ENCODE data around the gene GARIN5B. TPM values are rescaled to one million over a fixed set of nuclear protein-coding genes. Genes with fewer than 3 reads are reported as not detected.

The GARIN5B gene
- total RNA-seq, 1 experiment from 2014 or later: 0.13 TPM

DNA sequence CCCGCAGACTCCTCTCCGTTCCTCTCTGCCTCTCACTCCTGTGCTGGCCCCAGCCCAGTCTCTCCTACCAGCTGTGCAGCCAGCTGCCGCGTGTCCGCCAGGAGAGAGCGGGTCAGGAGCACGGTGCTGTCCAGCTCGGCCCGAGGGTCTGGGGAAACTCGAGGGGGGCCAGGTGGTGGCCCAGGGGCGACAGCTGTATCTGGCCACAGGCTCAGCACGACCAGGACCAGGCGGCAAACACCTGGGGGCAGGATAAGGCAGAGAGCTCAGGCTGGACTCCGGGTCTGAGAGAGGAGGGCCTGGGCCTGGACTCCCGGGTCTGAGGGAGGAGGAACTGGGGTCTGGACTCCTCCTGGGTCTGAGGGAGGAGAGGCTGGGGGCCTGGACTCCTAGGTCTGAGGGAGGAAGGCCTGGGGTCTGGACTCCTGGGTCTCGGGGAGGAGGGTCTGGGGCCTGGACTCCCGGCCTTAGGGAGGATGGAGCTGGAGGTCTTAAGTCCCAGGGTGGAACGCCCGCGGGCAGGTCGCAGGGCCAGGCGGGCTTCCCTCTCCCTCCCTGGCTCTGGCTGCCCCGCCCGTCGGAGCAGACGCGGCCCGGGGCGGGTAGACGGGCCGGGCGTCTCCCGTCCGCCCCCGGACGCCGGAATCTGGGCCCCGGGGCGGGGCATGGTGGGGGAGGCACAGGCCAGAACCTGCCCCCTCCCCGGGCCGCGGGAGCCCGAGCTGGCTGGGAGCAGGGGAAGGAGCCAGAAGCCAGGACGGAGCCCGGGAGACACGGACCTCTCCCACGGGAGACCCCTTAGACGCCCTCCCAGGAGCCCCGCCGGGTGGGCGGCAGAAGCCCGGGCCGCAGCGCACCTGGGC is 5.9 kb upstream of the GARIN5B start:
- Histone ChIP-seq H3K4ac (ENCODE audit: low read depth, low read length) (no peak overlapping the region), H3K9me3 (ENCODE audit: control insufficient read depth, low read depth, low read length) (no peaks in the 10 kb centered on the region), H2BK12ac (ENCODE audit: insufficient read length, low read depth, low read length) (no peak overlapping the region), H3K18ac (ENCODE audit: insufficient read length, low read depth, low read length) (peak overlapping the region; percentile 41), H3K56ac (ENCODE audit: insufficient read length, low read depth, low read length) (no peak overlapping the region), H3K9ac (ENCODE audit: extremely low read depth, insufficient read length, low read length) (no peak overlapping the region), H3K79me1 (ENCODE audit: insufficient read depth, low read depth, low read length, poor library complexity, severe bottlenecking) (no peaks in the 10 kb centered on the region), H4K5ac (ENCODE audit: insufficient read length, low read depth, low read length) (no peak overlapping the region), H2BK5ac (ENCODE audit: insufficient read length, low read length) (no peak overlapping the region), H3K23me2 (ENCODE audit: insufficient read length, low read depth, low read length, poor library complexity, severe bottlenecking) (peaks cover 10% of the 10 kb centered on the region), H3T11ph (ENCODE audit: low read length) (no peak overlapping the region), H2BK120ac (ENCODE audit: low read depth, low read length, poor library complexity, severe bottlenecking) (no peak overlapping the region), H4K91ac (ENCODE audit: insufficient read length, low read depth, low read length) (no peak overlapping the region), H3K79me2 (ENCODE audit: insufficient read depth, low read length) (no peaks in the 10 kb centered on the region), H3K23ac (ENCODE audit: insufficient read length, low read depth, low read length) (no peak overlapping the region), H3K27ac (ENCODE audit: insufficient read length, low read depth, low read length) (no peak overlapping the region), H4K20me1 (ENCODE audit: control insufficient read depth, insufficient read depth, insufficient read length) (no peaks in the 10 kb centered on the region), H3K4me1 (ENCODE audit: insufficient read depth, low read length) (no peaks in the 10 kb centered on the region), H2BK20ac (ENCODE audit: low read depth, low read length, poor library complexity, severe bottlenecking) (no peak overlapping the region), H2BK15ac (ENCODE audit: low read depth, low read length) (no peak overlapping the region), H2AFZ (ENCODE audit: low read length) (no peak overlapping the region), H3K27me3 (ENCODE audit: insufficient read depth, low read length) (peaks cover 5% of the 10 kb centered on the region), H3K14ac (ENCODE audit: insufficient read depth, low read length) (no peak overlapping the region; the same call in 1 of the 2 replicates), H4K8ac (replicated peaks; ENCODE audit: insufficient read length, low read depth, low read length) (no peak overlapping the region), H3K4me2 (ENCODE audit: insufficient read depth, insufficient read length, low read length) (peak overlapping the region; percentile 16), H2AK5ac (ENCODE audit: insufficient read length, low read length) (no peak overlapping the region)
- no CpG with 5 or more reads among the region's 54 CpGs for WGBS (ENCODE audit: extremely low coverage, insufficient read length, low lambda C conversion rate)
- Mint-ChIP-seq H3K27me3 (ENCODE audit: low read depth) (peaks cover 78% of the 10 kb centered on the region), H3K9me3 (peaks cover 0 to 5% of the 10 kb centered on the region in 2 experiments; a peak in 2 of 5 replicates), H3K4me1 (peaks cover 27 to 38% of the 10 kb centered on the region in 2 experiments), H3K36me3 (ENCODE audit: insufficient read depth in 1 of 3, low read depth in 3 of 3) (peaks cover 0 to 6% (median 0%) of the 10 kb centered on the region in 3 experiments; a peak in 1 of 7 replicates), H3K4me3 (peak overlapping the region; percentile 46 to 70; a peak in 4 of 5 replicates), H3K27ac (no peak overlapping the region)
- TF ChIP-seq, protein P1, sequence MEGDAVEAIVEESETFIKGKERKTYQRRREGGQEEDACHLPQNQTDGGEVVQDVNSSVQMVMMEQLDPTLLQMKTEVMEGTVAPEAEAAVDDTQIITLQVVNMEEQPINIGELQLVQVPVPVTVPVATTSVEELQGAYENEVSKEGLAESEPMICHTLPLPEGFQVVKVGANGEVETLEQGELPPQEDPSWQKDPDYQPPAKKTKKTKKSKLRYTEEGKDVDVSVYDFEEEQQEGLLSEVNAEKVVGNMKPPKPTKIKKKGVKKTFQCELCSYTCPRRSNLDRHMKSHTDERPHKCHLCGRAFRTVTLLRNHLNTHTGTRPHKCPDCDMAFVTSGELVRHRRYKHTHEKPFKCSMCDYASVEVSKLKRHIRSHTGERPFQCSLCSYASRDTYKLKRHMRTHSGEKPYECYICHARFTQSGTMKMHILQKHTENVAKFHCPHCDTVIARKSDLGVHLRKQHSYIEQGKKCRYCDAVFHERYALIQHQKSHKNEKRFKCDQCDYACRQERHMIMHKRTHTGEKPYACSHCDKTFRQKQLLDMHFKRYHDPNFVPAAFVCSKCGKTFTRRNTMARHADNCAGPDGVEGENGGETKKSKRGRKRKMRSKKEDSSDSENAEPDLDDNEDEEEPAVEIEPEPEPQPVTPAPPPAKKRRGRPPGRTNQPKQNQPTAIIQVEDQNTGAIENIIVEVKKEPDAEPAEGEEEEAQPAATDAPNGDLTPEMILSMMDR (conservative IDR thresholded peaks at IDR 0.05): no peak
- peak; percentile 53 for DNase-seq
